Suprapubic skin (tissue), 4 donors: ENCODE measurements around the gene POLR3E. TPM values are rescaled to one million over a fixed set of nuclear protein-coding genes. Genes with fewer than 3 reads are reported as not detected.

ENCODE experiments used
- DNase-seq, 2 donors: peaks; one replicate each; pipeline ENCODE4 v3.0.0-alpha.2; 2019; ENCODE audit warnings: low spot score in 2 of 2
- H3K27ac ChIP-seq: fragments of 200-600 bp; sonication (generic); one replicate; pipeline ENCODE4 v1.5.1; 2019
- H3K27me3 ChIP-seq: fragments of 200-600 bp; sonication (generic); one replicate; pipeline ENCODE4 v1.5.1; 2019
- H3K36me3 ChIP-seq: fragments of 200-600 bp; sonication (generic); one replicate; pipeline ENCODE4 v1.5.1; 2019
- H3K4me1 ChIP-seq: fragments of 200-600 bp; sonication (generic); one replicate; pipeline ENCODE4 v1.5.1; 2019
- H3K4me3 ChIP-seq: fragments of 200-600 bp; sonication (generic); one replicate; pipeline ENCODE4 v1.5.1; 2019; ENCODE audit warnings: mild to moderate bottlenecking
- H3K9me3 ChIP-seq: fragments of 200-600 bp; sonication (generic); one replicate; pipeline ENCODE4 v1.5.1; 2019
- EP300 ChIP-seq: sonication (generic); formaldehyde crosslinking; IDR thresholded peaks from one replicate; pipeline ENCODE4 v1.6.1; 2017; ENCODE audit warnings: antibody characterized with exemption
- POLR2A ChIP-seq, 2 donors: fragments of 450-650 bp; IDR thresholded peaks; one replicate each; pipeline ENCODE4 v1.6.1; 2017; ENCODE audit warnings: antibody characterized with exemption in 2 of 2, mild to moderate bottlenecking in 2 of 2, moderate library complexity in 2 of 2
- POLR2AphosphoS5 ChIP-seq, 3 donors: sonication (generic); formaldehyde crosslinking; IDR thresholded peaks; one replicate each; pipeline ENCODE4 v1.6.1; 2017; ENCODE audit warnings: antibody characterized with exemption in 3 of 3
- WGBS: methylation state at CpG from one replicate; pipeline ENCODE4 v1.1.5; 2018; 5-methylcytosine and 5-hydroxymethylcytosine counted together
- total RNA-seq, 4 donors: library from RNA; depleted of rRNA; stranded (reverse); fragments of >200 nt; gene quantifications; one replicate each; pipeline ENCODE4 v1.1.0, GENCODE V29; 2016
- TF ChIP-seq, protein P1 (sequence below), 2 donors: fragments of 200-600 bp in 1 of 2; fragments of 450-650 bp in 1 of 2; sonication (generic) in 1 of 2; IDR thresholded peaks; one replicate each; pipeline ENCODE4 v1.5.1; 2016 to 2019; ENCODE audit warnings: antibody characterized with exemption in 2 of 2, mild to moderate bottlenecking in 1 of 2, moderate library complexity in 1 of 2

The POLR3E gene
- total RNA-seq, 4 donors from 2014 or later, result 63.3 to 116 (median 89.0) TPM

DNA sequence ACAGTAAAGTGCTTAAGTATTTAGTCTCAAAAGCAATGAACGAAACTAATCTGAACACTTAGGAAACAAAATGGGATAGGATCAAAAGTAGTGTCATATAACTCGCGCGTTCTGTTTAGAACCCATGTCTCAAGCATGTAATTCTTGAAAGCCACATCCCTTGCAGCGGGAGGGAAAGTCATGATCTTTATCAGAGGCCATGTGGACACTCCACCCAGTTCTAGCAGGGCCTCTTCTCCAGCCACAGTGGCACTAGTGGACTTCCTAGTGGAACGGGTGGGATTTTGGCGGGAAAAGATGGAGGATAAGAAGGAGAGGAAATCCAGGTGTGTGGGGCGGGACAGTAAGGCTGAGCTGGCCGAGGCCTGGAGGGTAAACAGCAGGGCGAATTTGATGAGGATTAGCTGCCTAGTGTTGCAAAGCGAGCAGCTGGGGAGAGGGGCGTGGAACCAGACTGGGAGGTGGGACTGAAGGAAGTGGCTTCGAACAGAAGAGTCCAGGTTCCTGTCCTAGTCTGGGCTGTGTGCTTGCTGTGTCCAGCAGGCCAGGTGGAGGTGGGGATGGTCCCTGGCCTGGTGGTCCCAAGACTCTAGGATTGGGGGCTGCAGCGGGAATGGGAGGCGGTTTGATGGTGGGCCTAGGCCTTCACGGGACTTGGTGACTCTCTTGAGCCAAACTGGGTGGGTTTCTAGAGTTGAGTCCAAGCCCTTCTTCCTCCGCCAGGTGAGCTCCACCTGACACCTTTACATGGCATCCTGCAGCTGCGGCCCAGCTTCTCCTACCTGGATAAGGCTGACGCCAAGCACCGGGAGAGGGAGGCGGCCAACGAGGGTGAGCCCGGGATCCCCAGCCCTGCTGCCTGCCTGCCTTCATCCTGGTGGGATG is 15.9 kb downstream of the POLR3E start:
- WGBS, result 72% methylated on average over 23 of the region's 23 CpGs
- H3K27ac ChIP-seq, result no peak overlapping the region
- DNase-seq, result peak in 1 of 2 donors; percentile 65

DNA sequence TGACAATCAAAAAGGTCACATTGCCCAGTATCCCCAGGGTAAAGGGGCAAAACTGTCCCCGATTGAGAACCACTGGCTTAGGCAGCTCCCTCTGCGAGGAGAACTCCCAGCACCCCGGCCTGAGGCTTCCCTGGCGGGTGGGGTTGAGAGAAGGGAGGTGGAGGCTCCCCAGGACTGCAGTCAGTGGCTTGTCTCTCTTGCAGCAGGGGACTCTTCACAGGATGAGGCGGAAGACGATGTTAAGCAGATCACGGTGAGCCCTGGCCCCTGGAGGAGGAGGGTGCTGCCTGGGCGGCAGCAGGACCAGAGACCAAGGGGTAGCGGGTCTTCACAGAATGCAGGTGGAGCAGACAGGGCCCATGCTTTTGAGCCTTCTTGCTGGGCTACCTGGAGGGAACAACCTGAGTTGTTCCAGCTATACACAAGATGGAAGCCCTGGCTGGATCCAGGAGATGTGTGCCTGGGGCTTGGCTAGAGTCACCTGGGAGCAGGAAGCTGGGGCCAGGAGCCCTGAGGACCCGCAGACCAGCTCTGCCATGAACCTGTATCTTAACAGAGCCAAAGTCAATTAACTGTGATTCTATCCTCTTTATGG is 16.8 kb downstream of the POLR3E start:
- H3K36me3 ChIP-seq, result peaks cover 93% of the 10 kb centered on the region
- no peak overlapping the region for H3K27ac ChIP-seq
- DNase-seq, result peak in 1 of 2 donors; percentile 55
- 86% methylated on average over 7 of the region's 10 CpGs for WGBS
- no peak overlapping the region for H3K4me3 ChIP-seq
- H3K4me1 ChIP-seq, result peaks cover 20% of the 10 kb centered on the region
- H3K27me3 ChIP-seq, result no peaks in the 10 kb centered on the region
- TF ChIP-seq, protein P1, sequence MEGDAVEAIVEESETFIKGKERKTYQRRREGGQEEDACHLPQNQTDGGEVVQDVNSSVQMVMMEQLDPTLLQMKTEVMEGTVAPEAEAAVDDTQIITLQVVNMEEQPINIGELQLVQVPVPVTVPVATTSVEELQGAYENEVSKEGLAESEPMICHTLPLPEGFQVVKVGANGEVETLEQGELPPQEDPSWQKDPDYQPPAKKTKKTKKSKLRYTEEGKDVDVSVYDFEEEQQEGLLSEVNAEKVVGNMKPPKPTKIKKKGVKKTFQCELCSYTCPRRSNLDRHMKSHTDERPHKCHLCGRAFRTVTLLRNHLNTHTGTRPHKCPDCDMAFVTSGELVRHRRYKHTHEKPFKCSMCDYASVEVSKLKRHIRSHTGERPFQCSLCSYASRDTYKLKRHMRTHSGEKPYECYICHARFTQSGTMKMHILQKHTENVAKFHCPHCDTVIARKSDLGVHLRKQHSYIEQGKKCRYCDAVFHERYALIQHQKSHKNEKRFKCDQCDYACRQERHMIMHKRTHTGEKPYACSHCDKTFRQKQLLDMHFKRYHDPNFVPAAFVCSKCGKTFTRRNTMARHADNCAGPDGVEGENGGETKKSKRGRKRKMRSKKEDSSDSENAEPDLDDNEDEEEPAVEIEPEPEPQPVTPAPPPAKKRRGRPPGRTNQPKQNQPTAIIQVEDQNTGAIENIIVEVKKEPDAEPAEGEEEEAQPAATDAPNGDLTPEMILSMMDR (IDR thresholded peaks at IDR 0.05), result no peak
- no peak for TF ChIP-seq POLR2A (IDR thresholded peaks at IDR 0.05)
- TF ChIP-seq EP300, result no peak
- TF ChIP-seq POLR2AphosphoS5 (IDR thresholded peaks at IDR 0.05), result no peak
- H3K9me3 ChIP-seq, result no peaks in the 10 kb centered on the region

More for the DNA sequence above, 15.9 kb downstream of the POLR3E start:
- Histone ChIP-seq H3K9me3 (no peaks in the 10 kb centered on the region), H3K4me3 (no peak overlapping the region), H3K4me1 (peaks cover 20% of the 10 kb centered on the region), H3K36me3 (peaks cover 93% of the 10 kb centered on the region), H3K27me3 (no peaks in the 10 kb centered on the region)
- TF ChIP-seq, protein P1 (IDR thresholded peaks at IDR 0.05), result no peak
- no peak for TF ChIP-seq POLR2A (IDR thresholded peaks at IDR 0.05)
- TF ChIP-seq POLR2AphosphoS5 (IDR thresholded peaks at IDR 0.05), result no peak
- no peak for TF ChIP-seq EP300

DNA sequence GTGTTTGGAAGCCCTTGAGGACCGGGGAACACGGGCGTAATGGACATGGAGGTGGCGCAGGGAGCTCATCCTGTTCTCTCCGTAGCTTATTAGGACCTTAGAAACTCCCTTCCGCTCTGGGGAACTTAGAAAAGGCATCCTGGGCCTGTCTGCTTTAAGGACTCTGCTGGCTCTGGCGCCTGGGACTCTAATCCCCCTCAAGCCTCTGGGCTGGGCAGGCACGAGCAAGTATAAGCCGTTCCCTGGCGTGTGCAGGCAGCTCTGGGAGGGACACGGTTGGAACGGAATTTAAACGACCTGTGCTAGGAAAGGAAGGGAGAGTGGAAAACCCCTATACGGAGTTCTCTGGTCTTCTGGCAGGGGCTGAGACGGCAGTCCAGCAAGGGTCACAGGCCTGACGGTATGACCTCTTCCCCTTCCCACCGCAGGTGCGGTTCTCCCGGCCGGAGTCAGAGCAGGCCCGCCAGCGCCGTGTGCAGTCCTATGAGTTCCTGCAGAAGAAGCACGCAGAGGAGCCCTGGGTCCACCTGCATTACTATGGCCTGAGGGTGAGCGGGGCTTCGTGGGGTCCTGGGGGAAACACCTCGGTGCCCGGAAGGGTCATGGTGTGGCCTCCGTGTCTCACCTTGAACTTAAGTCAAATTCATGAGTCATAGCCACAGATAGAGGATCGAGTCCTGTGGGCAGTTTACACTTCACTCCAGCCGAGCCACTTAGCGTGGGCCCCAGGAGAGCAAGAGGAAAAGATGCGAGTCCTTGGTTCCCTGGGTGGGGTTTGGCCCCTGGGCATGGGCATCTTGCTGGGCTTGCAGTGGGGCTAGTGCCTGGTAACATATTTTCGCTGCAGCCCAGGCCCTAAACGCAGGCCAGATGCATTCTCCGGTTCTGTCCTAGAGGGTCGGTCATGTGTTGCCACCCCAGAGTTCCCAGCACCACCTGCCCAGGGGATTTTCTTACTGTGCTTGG is 17.7 kb downstream of the POLR3E start:
- Histone ChIP-seq H3K27ac (peak overlapping the region; percentile 13), H3K9me3 (no peaks in the 10 kb centered on the region), H3K27me3 (no peaks in the 10 kb centered on the region), H3K4me3 (peak overlapping the region; percentile 12), H3K4me1 (peaks cover 20% of the 10 kb centered on the region), H3K36me3 (peaks cover 93% of the 10 kb centered on the region)
- DNase-seq, result peak in 1 of 2 donors; percentile 26
- peak in 1 of 3 donors; percentile 36 for TF ChIP-seq POLR2AphosphoS5 (IDR thresholded peaks at IDR 0.05)
- TF ChIP-seq EP300, result no peak
- WGBS, result 65% methylated on average over 19 of the region's 37 CpGs

DNA sequence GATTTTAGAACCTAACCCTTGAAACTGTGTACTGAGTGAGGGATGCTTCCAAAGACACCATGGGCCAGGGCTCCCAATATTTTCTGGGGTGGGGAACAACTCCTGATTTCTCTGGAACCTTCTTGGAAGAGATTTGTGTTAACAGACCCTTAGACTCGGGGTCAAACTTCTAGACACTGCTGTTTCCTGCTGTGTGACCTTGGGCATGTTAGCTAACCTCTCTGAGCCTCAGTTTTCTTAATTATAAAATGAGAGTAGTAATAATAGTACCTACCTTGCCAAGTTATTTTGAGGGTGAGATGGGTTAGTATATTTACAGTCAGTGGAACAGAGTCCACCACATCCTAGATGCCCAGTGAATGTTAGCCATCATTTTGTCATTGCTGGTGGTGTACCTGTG is 18.8 kb downstream of the POLR3E start:
- H3K9me3 ChIP-seq, result no peaks in the 10 kb centered on the region
- WGBS, result 83% methylated on average over 1 of the region's 1 CpG
- no peak overlapping the region for H3K4me3 ChIP-seq
- peaks cover 20% of the 10 kb centered on the region for H3K4me1 ChIP-seq
- DNase-seq, result peak in 1 of 2 donors; percentile 6
- H3K36me3 ChIP-seq, result peaks cover 93% of the 10 kb centered on the region
- TF ChIP-seq, protein P1 (IDR thresholded peaks at IDR 0.05), result no peak
- TF ChIP-seq POLR2AphosphoS5 (IDR thresholded peaks at IDR 0.05) (no peak), EP300 (no peak), POLR2A (IDR thresholded peaks at IDR 0.05) (no peak)
- H3K27ac ChIP-seq, result no peak overlapping the region
- H3K27me3 ChIP-seq, result no peaks in the 10 kb centered on the region

DNA sequence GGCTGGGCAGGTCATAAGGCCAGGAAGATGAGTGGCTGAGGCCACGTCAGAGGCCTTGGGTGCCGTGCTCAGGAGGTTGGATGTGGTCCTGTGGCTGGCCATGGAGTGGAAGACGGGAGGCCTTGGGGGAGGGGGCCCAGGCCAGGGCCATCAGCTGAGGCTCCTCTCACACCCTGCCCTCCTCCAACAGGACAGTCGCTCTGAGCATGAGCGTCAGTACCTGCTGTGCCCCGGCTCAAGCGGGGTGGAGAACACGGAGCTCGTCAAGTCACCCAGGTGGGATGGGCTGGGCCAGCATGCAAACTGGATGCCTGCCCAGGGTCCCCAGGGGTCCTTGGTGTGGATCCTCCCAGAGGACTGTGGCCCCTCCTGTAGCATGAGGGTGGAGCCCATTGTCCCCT is 19.2 kb downstream of the POLR3E start:
- WGBS, result 76% methylated on average over 4 of the region's 9 CpGs
- Histone ChIP-seq H3K27ac (no peak overlapping the region), H3K27me3 (no peaks in the 10 kb centered on the region), H3K36me3 (peaks cover 91% of the 10 kb centered on the region), H3K4me3 (no peak overlapping the region), H3K4me1 (peaks cover 20% of the 10 kb centered on the region), H3K9me3 (no peaks in the 10 kb centered on the region)
- peak in 1 of 2 donors; percentile 76 for DNase-seq
- TF ChIP-seq POLR2AphosphoS5 (IDR thresholded peaks at IDR 0.05), result no peak
- TF ChIP-seq, protein P1 (IDR thresholded peaks at IDR 0.05), result no peak
- no peak for TF ChIP-seq EP300
